Astrocyte (in vitro differentiated cells and primary cell): ENCODE measurements around the gene BCL2A1. TPM values are rescaled to one million over a fixed set of nuclear protein-coding genes. Genes with fewer than 3 reads are reported as not detected.

ENCODE experiments used
- DNase-seq: peaks from one replicate; pipeline ENCODE4 v3.0.0-alpha.2; 2010; ENCODE audit warnings: low read depth
- FAIRE-seq: peaks from 2 replicates; lab custom pipeline; 2011; peaks lifted over from hg19 to GRCh38; lab: Jason Lieb, UNC
- H2AFZ ChIP-seq: 2 replicates; pipeline ENCODE4 v1.6.0; 2012; ENCODE audit warnings: low read depth, low read length, inconsistent platforms
- H3K27ac ChIP-seq: 2 replicates; pipeline ENCODE4 v1.5.1; 2011; ENCODE audit warnings: low read depth, low read length, inconsistent platforms
- H3K27me3 ChIP-seq: 2 replicates; pipeline ENCODE4 v1.6.0; 2011; ENCODE audit warnings: low read length, inconsistent platforms; ENCODE audit not compliant: insufficient read depth
- H3K36me3 ChIP-seq: 2 replicates; pipeline ENCODE4 v1.5.1; 2011; ENCODE audit warnings: low read length, inconsistent platforms; ENCODE audit not compliant: insufficient read depth
- H3K4me1 ChIP-seq: 2 replicates; pipeline ENCODE4 v1.5.1; 2011; ENCODE audit warnings: low read length, inconsistent platforms; ENCODE audit not compliant: insufficient read depth
- H3K4me2 ChIP-seq: 2 replicates; pipeline ENCODE4 v1.6.0; 2012; ENCODE audit warnings: low read length, inconsistent platforms
- H3K4me3 ChIP-seq: 2 replicates; pipeline ENCODE4 v1.5.1; 2011; ENCODE audit warnings: low read depth, mild to moderate bottlenecking, low read length, inconsistent platforms; ENCODE audit not compliant: insufficient read depth
- H3K79me2 ChIP-seq: 2 replicates; pipeline ENCODE4 v1.6.0; 2012; ENCODE audit warnings: mild to moderate bottlenecking, low read length, inconsistent platforms; ENCODE audit not compliant: insufficient read depth
- H3K9ac ChIP-seq: 2 replicates; pipeline ENCODE4 v1.6.0; 2012; ENCODE audit warnings: mild to moderate bottlenecking, low read length, inconsistent platforms
- H3K9me3 ChIP-seq: 2 replicates; pipeline ENCODE4 v1.5.1; 2012; ENCODE audit warnings: low read depth, mild to moderate bottlenecking, low read length, inconsistent platforms; ENCODE audit not compliant: insufficient read depth
- H4K20me1 ChIP-seq: 2 replicates; pipeline ENCODE4 v1.6.0; 2012; ENCODE audit warnings: low read length, inconsistent platforms; ENCODE audit not compliant: insufficient read depth
- H3K27ac Mint-ChIP-seq: one replicate; pipeline ENCODE4 v1.8.0; 2021; ENCODE audit warnings: mild to moderate bottlenecking, mixed read lengths; ENCODE audit not compliant: unreplicated experiment
- H3K27me3 Mint-ChIP-seq: one replicate; pipeline ENCODE4 v1.8.0; 2021; ENCODE audit warnings: low read depth, mixed read lengths; ENCODE audit not compliant: unreplicated experiment
- H3K36me3 Mint-ChIP-seq: one replicate; pipeline ENCODE4 v1.8.0; 2021; ENCODE audit warnings: low read depth, mixed read lengths; ENCODE audit not compliant: unreplicated experiment
- H3K4me1 Mint-ChIP-seq: one replicate; pipeline ENCODE4 v1.8.0; 2021; ENCODE audit warnings: low read depth, mixed read lengths; ENCODE audit not compliant: unreplicated experiment
- H3K4me3 Mint-ChIP-seq: one replicate; pipeline ENCODE4 v1.8.0; 2021; ENCODE audit warnings: mild to moderate bottlenecking, moderate library complexity, mixed read lengths; ENCODE audit not compliant: unreplicated experiment
- H3K9me3 Mint-ChIP-seq: one replicate; pipeline ENCODE4 v1.8.0; 2021; ENCODE audit warnings: mild to moderate bottlenecking, mixed read lengths; ENCODE audit not compliant: unreplicated experiment
- CTCF ChIP-seq: IDR thresholded peaks from 2 replicates; pipeline ENCODE4 v1.5.1; 2011; ENCODE audit warnings: low read depth, mild to moderate bottlenecking, inconsistent platforms, low read length, moderate library complexity; ENCODE audit not compliant: insufficient read depth
- EZH2 ChIP-seq: IDR thresholded peaks from 2 replicates; pipeline ENCODE4 v1.6.1; 2012; ENCODE audit warnings: mild to moderate bottlenecking, low read length, inconsistent platforms; ENCODE audit not compliant: insufficient read depth
- total RNA-seq: library from RNA; stranded (reverse); gene quantifications from 2 replicates; pipeline ENCODE4 v1.2.1, GENCODE V29; 2021

The BCL2A1 gene
- total RNA-seq, 1 donor from 2014 or later, result not detected

DNA sequence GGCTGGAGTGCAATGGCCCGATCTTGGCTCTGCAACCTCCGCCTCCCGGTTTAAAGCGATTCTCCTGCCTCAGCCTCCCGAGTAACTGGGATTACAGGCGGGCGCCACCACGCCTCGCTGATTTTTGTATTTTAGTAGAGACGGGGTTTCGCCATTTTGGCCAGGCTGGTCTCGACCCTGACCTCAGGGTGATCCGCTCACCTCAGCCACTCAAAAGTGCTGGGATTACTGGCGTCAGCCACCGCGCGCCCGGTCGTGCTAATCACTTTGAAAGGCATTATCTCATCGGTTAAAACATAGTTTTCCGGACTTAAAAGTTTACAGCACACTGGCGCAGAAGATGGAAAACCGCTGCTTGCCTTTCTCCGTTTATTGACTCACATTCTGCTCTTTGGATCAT, 46.6 kb downstream of the BCL2A1 start:
- H3K4me2 ChIP-seq, result peak overlapping the region; percentile 87
- no peaks in the 10 kb centered on the region for H3K27me3 ChIP-seq
- no peak overlapping the region for H3K27ac ChIP-seq
- H3K4me1 Mint-ChIP-seq, result peaks cover 7% of the 10 kb centered on the region
- peak overlapping the region; percentile 87 for H3K4me3 ChIP-seq
- H3K36me3 Mint-ChIP-seq, result peaks cover 21% of the 10 kb centered on the region
- TF ChIP-seq CTCF (no peak), EZH2 (no peak)
- FAIRE-seq (no peak), DNase-seq (no peak)
- H2AFZ ChIP-seq, result no peak overlapping the region
- H3K4me1 ChIP-seq, result peaks cover 5% of the 10 kb centered on the region
- no peaks in the 10 kb centered on the region for H3K27me3 Mint-ChIP-seq
- H3K4me3 Mint-ChIP-seq, result peak overlapping the region; percentile 96
- peaks cover 24% of the 10 kb centered on the region for H3K9me3 Mint-ChIP-seq
- H4K20me1 ChIP-seq, result peaks cover 10% of the 10 kb centered on the region
- H3K9ac ChIP-seq, result peak overlapping the region; percentile 91
- H3K27ac Mint-ChIP-seq, result no peak overlapping the region
- peaks cover 7% of the 10 kb centered on the region for H3K9me3 ChIP-seq
- H3K79me2 ChIP-seq, result peaks cover 28% of the 10 kb centered on the region
- peaks cover 2% of the 10 kb centered on the region for H3K36me3 ChIP-seq

DNA sequence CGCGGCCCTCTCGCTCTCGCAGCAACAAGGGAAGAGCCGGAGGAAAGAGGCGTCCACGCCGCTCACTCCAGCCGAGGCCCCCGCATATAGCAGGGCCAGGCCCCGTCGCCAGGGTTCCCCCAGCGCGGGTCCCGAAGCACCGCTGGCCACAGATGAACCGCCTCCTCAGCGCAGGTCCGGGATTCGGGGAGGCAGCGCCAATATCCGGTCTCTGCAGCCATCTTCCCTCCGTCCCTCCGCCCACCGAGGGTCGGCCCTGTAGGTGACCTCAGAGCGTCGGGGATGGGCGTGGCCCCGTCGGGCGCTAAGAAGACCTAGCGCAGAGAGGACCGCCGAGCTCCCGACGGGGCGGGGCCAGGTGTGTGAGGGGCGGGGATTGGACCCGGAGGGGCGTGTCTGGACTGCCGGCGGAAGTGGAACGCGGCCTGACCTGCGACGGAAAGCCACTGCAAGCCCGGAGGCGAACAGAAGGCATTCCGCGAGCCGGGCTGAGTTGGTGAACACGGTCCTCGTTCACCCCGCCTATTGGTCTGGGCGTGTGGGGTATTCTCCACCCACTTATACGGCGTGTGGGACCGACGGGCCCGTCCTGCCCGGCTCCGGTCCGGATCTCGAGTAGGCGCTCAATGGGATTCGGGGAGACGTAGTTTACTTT, 47.4 kb downstream of the BCL2A1 start:
- Histone ChIP-seq H3K79me2 (peaks cover 28% of the 10 kb centered on the region), H2AFZ (peak overlapping the region; percentile 97), H4K20me1 (peaks cover 10% of the 10 kb centered on the region), H3K9me3 (peaks cover 13% of the 10 kb centered on the region), H3K36me3 (peaks cover 2% of the 10 kb centered on the region), H3K4me2 (peak overlapping the region; percentile 87), H3K9ac (peak overlapping the region; percentile 91), H3K4me3 (peak overlapping the region; percentile 87), H3K27me3 (no peaks in the 10 kb centered on the region), H3K4me1 (peaks cover 5% of the 10 kb centered on the region), H3K27ac (peak overlapping the region; percentile 85)
- Mint-ChIP-seq H3K9me3 (peaks cover 27% of the 10 kb centered on the region), H3K36me3 (peaks cover 27% of the 10 kb centered on the region), H3K4me1 (peaks cover 7% of the 10 kb centered on the region), H3K4me3 (peak overlapping the region; percentile 96), H3K27ac (peak overlapping the region; percentile 95), H3K27me3 (no peaks in the 10 kb centered on the region)
- FAIRE-seq (no peak), DNase-seq (peak; percentile 93)
- TF ChIP-seq EZH2, result no peak
- TF ChIP-seq CTCF, result no peak

DNA sequence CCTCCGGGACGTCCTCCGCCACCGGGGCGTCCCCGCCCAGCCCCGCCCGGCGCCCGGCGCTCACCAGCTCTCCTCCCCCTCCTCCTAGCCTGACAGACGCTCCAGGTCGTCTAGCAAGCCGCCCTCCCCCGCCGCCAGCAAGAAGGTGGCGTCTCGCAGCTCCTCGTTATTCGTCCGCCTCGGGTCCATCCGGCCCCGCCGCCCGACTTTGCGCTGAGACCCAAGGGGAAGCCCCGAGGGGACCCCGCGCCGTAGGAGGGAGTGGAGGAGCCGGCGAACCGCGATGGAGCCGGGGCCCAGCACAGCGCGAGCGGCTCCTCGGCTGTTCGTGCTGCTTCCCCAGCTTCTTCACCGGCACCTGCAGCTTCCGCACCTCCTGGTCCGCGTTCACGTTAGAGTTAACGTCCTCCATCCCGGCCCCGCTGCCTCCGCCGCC, 47.9 kb downstream of the BCL2A1 start:
- peak overlapping the region; percentile 85 for H3K27ac ChIP-seq
- peak overlapping the region; percentile 87 for H3K4me2 ChIP-seq
- no peak for TF ChIP-seq EZH2
- no peak for TF ChIP-seq CTCF
- peaks cover 2% of the 10 kb centered on the region for H3K36me3 ChIP-seq
- peak overlapping the region; percentile 97 for H2AFZ ChIP-seq
- peak overlapping the region; percentile 87 for H3K4me3 ChIP-seq
- H3K9ac ChIP-seq, result peak overlapping the region; percentile 91
- Mint-ChIP-seq H3K4me3 (peak overlapping the region; percentile 96), H3K36me3 (peaks cover 31% of the 10 kb centered on the region), H3K27me3 (no peaks in the 10 kb centered on the region), H3K4me1 (peaks cover 7% of the 10 kb centered on the region), H3K27ac (peak overlapping the region; percentile 95), H3K9me3 (peaks cover 30% of the 10 kb centered on the region)
- no peaks in the 10 kb centered on the region for H3K27me3 ChIP-seq
- no peak for FAIRE-seq
- peaks cover 10% of the 10 kb centered on the region for H4K20me1 ChIP-seq
- peaks cover 28% of the 10 kb centered on the region for H3K79me2 ChIP-seq
- peaks cover 5% of the 10 kb centered on the region for H3K4me1 ChIP-seq
- peaks cover 13% of the 10 kb centered on the region for H3K9me3 ChIP-seq
- peak; percentile 25 for DNase-seq
